ENCODE data around the gene C10orf95. TPM values are rescaled to one million over a fixed set of nuclear protein-coding genes. Genes with fewer than 3 reads are reported as not detected.

Gene C10orf95
- total RNA-seq, 4 donors from 2014 or later: 1.4 TPM; not detected in 3

DNA sequence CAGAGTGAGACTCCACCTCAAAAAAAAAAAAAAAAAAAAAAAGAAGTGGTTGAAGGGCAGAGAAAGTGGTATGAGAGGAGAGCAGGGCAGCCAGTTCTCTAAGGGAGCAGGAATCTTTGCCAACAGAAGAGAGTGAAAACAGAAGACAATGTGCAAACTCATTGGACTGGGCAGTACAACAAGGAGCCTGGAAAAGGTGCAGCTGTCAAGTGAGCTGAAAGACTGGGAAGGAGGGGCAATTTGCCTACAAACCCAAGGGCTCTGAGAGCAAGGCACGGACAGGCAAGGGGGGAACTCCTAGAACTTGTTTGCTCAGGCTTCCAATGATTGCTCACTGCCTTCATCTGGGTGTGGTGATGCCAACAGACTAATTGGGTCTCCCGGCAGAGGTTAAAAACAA lies 41.6 kb upstream of the C10orf95 start:
- WGBS, 2 donors: 33 to 56% methylated on average over 2 of the region's 2 CpGs
- H3K4me3 ChIP-seq: no peak overlapping the region
- no peaks in the 10 kb centered on the region for H3K27me3 ChIP-seq
- TF ChIP-seq, protein P1, sequence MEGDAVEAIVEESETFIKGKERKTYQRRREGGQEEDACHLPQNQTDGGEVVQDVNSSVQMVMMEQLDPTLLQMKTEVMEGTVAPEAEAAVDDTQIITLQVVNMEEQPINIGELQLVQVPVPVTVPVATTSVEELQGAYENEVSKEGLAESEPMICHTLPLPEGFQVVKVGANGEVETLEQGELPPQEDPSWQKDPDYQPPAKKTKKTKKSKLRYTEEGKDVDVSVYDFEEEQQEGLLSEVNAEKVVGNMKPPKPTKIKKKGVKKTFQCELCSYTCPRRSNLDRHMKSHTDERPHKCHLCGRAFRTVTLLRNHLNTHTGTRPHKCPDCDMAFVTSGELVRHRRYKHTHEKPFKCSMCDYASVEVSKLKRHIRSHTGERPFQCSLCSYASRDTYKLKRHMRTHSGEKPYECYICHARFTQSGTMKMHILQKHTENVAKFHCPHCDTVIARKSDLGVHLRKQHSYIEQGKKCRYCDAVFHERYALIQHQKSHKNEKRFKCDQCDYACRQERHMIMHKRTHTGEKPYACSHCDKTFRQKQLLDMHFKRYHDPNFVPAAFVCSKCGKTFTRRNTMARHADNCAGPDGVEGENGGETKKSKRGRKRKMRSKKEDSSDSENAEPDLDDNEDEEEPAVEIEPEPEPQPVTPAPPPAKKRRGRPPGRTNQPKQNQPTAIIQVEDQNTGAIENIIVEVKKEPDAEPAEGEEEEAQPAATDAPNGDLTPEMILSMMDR (IDR thresholded peaks at IDR 0.05): no peak
- TF ChIP-seq POLR2A (IDR thresholded peaks at IDR 0.05): no peak
- no peak for TF ChIP-seq EP300 (IDR thresholded peaks at IDR 0.05)
- no peak overlapping the region for H3K27ac ChIP-seq
- no peaks in the 10 kb centered on the region for H3K9me3 ChIP-seq
- no peak for DNase-seq (ENCODE audit: low spot score in 2 of 2)
- H3K4me1 ChIP-seq: peaks cover 0 to 26% (median 0%) of the 10 kb centered on the region in 4 donors
- peaks cover 0 to 49% (median 18%) of the 10 kb centered on the region in 3 donors for H3K36me3 ChIP-seq

DNA sequence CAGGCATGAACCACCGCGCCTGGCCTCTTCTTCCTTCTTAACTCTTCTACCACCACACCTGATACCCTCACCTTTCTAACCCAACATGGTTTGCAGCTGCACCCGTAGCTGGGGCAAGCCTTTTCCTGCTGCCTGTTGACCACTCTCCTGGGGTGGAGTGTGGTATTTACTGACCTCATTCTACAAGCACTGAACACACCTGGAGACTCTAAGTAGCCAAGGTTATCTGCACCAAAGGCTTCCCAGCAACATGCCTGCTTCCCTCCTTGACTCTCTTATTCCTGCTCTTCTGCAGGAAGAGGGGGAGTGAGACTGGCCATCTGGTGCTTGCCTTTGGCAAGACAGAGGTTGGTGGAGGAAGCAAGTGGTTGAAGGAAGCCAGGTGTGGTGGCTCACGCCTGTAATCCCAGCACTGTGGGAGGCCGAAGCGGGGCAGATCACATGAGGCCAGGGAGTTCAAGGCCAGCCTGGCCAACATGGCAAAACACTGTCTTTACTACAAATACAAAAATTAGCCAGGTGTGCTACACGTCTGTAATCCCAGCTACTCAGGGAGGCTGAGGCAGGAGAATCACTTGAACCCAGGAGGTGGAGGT lies 41.1 kb upstream of the C10orf95 start:
- Histone ChIP-seq H3K9me3 (no peaks in the 10 kb centered on the region), H3K27ac (no peak overlapping the region), H3K36me3 (peaks cover 0 to 55% (median 22%) of the 10 kb centered on the region in 3 donors), H3K27me3 (no peaks in the 10 kb centered on the region), H3K4me3 (no peak overlapping the region), H3K4me1 (peaks cover 0 to 25% (median 0%) of the 10 kb centered on the region in 4 donors)
- DNase-seq (ENCODE audit: low spot score in 2 of 2): no peak
- TF ChIP-seq, protein P1 (IDR thresholded peaks at IDR 0.05): no peak
- WGBS, 2 donors: 94 to 96% methylated on average over 7 of the region's 7 CpGs

DNA sequence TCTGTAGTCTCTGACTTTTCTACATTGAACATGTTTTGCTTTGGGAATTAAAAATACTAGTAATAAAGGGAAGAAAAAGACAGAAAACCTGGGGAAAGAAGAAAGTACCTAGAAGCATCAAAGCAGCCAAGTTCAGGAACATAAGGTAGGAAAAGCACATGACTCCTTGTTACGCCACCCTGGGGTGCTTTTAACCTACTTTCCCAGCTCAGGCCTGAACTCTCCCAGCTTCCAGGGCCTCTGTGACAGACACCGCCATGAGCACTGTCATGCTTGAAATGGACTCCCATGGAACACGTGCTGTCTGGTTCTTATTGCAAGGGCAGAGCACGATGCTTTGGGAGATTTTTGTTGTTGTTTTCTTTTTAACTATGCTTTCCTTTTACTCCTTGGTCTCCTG lies 39.8 kb upstream of the C10orf95 start:
- Histone ChIP-seq H3K27ac (no peak overlapping the region), H3K9me3 (no peaks in the 10 kb centered on the region), H3K4me3 (no peak overlapping the region), H3K36me3 (peaks cover 2 to 68% (median 31%) of the 10 kb centered on the region in 3 donors), H3K27me3 (no peaks in the 10 kb centered on the region), H3K4me1 (peaks cover 0 to 23% (median 0%) of the 10 kb centered on the region in 4 donors)
- 69 to 85% methylated on average over 4 of the region's 4 CpGs for WGBS, 2 donors
- no peak for DNase-seq (ENCODE audit: low spot score in 2 of 2)
- TF ChIP-seq EP300 (IDR thresholded peaks at IDR 0.05): no peak
- TF ChIP-seq, protein P1 (IDR thresholded peaks at IDR 0.05): no peak
- no peak for TF ChIP-seq POLR2A (IDR thresholded peaks at IDR 0.05)

DNA sequence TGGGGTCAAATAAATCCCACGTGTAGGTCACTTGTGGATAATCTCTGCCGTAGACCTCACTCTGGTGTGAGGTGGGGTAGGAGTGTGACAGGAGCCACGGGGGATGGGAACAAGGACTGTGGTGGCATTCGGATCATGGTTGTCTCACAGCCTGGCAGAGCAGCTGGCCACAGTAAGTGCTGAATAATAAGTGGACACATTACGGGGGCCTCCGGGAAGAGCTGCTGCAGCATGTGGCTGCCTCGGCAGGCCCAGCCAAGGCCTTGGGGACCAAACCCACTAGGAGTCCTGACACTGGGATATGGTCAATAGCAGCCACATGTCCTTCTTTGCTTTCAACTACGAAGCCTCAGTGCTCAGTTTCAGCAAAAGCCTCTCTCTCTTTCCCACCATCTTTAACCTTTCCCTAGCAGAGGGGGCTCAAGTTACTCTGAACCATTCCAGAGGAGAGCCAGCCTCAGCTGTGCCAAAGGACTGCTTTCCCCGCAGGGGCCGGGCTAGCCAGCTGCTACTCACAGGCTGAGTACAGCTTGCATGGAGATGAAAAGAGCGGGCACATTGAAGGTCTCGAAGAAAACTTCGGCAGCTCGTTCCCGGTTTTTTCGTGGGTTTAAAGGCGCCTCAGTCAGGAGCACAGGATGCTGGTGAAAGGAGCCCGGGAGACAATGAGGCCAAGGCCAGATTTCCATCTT lies 33.9 kb upstream of the C10orf95 start:
- Histone ChIP-seq H3K36me3 (peaks cover 5 to 100% (median 66%) of the 10 kb centered on the region in 3 donors), H3K9me3 (no peaks in the 10 kb centered on the region), H3K27me3 (no peaks in the 10 kb centered on the region), H3K27ac (no peak overlapping the region), H3K4me3 (no peak overlapping the region), H3K4me1 (no peaks in the 10 kb centered on the region)
- no peak for DNase-seq (ENCODE audit: low spot score in 2 of 2)
- no peak for TF ChIP-seq EP300 (IDR thresholded peaks at IDR 0.05)
- TF ChIP-seq, protein P1 (IDR thresholded peaks at IDR 0.05): no peak
- TF ChIP-seq POLR2A (IDR thresholded peaks at IDR 0.05): no peak
- 83 to 87% methylated on average over 18 of the region's 18 CpGs for WGBS, 2 donors

DNA sequence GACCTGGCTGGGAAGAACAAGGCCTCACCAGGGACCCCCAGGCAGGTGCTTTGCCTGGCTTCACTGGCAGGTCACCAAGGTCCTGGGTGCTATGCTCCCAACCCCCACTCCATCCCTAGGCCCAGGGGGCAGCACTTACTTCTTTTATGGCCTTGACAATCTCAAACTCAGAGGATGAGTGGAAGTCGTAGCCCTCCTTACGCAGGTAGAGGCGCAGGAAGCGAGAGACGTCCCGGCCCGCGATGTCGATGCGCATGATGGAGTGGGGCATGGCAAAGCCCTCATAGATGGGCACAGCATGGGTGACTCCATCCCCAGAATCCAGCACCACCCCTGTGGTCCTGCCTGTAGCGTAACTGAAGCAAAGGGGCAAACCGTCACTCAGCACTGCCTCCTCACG lies 32.7 kb upstream of the C10orf95 start:
- WGBS, 2 donors: 93% methylated on average over 13 of the region's 13 CpGs
- peaks cover 5 to 100% (median 58%) of the 10 kb centered on the region in 3 donors for H3K36me3 ChIP-seq

More for the DNA sequence above, 32.7 kb upstream of the C10orf95 start:
- DNase-seq (ENCODE audit: low spot score in 2 of 2): no peak
- H3K27ac ChIP-seq: no peak overlapping the region
- H3K4me3 ChIP-seq: no peak overlapping the region
- TF ChIP-seq, protein P1 (IDR thresholded peaks at IDR 0.05): no peak
- peaks cover 0 to 2% (median 0%) of the 10 kb centered on the region in 4 donors for H3K4me1 ChIP-seq
- H3K27me3 ChIP-seq: no peaks in the 10 kb centered on the region
- no peaks in the 10 kb centered on the region for H3K9me3 ChIP-seq
